Thyroid gland (tissue), 4 donors: Measurements from ENCODE around the gene ARHGEF10L. TPM values are rescaled to one million over a fixed set of nuclear protein-coding genes. Genes with fewer than 3 reads are reported as not detected.
"Not testable (repeated sequence)": the region's sequence is repeated elsewhere in the genome, so short reads cannot be mapped to it uniquely, and the experiment has no call there.

Source experiments
- DNase-seq, 2 donors: peaks; one replicate each; pipeline ENCODE4 v3.0.0-alpha.2; 2019
- H3K27ac ChIP-seq, 3 donors: fragments of 200-600 bp; sonication (generic); 1 replicate in 2 of 3; 2 replicates in 1 of 3; pipeline ENCODE4 v1.5.1; 2016 to 2019; ENCODE audit warnings: mild to moderate bottlenecking in 1 of 3, moderate library complexity in 1 of 3
- H3K27me3 ChIP-seq: fragments of 200-600 bp; sonication (generic); one replicate; pipeline ENCODE4 v1.5.1; 2019
- H3K36me3 ChIP-seq, 2 donors: fragments of 200-600 bp; sonication (generic); one replicate each; pipeline ENCODE4 v1.5.1; 2016 to 2019
- H3K4me1 ChIP-seq, 2 donors: fragments of 200-600 bp; sonication (generic); one replicate each; pipeline ENCODE4 v1.5.1; 2017 to 2019
- H3K4me3 ChIP-seq, 3 donors: fragments of 200-600 bp; sonication (generic); replicated peaks in 1 of 3; 1 replicate in 2 of 3; 2 replicates in 1 of 3; pipeline ENCODE4 v1.5.1; 2016; ENCODE audit warnings: mild to moderate bottlenecking in 1 of 3
- H3K9me3 ChIP-seq: fragments of 200-600 bp; sonication (generic); one replicate; pipeline ENCODE4 v1.5.1; 2017
- POLR2A ChIP-seq, 2 donors: fragments of 450-650 bp; IDR thresholded peaks; one replicate each; pipeline ENCODE4 v1.6.1; 2017; ENCODE audit warnings: antibody characterized with exemption in 2 of 2, mild to moderate bottlenecking in 2 of 2, moderate library complexity in 1 of 2
- WGBS, 2 donors: methylation state at CpG; one replicate each; pipeline ENCODE4 v1.1.5; 2017; 5-methylcytosine and 5-hydroxymethylcytosine counted together
- intact Hi-C: fragments of 100-400 bp; cut with DNase I; formaldehyde crosslinking; loops from one replicate; pipeline ENCODE4 v1.15.1; 2023
- total RNA-seq, 4 donors: library from RNA; depleted of rRNA; stranded (reverse); fragments of >200 nt; gene quantifications; one replicate each; pipeline ENCODE4 v1.2.3, GENCODE V29; 2016
- TF ChIP-seq, protein P1 (sequence below), 6 experiments: fragments of 200-600 bp in 3 of 6; fragments of 450-650 bp in 3 of 6; sonication (generic) in 3 of 6; IDR thresholded peaks; one replicate each; pipeline ENCODE4 v1.5.1; 2016 to 2019; ENCODE audit warnings: antibody characterized with exemption in 6 of 6, mild to moderate bottlenecking in 2 of 6, inconsistent platforms in 1 of 6, moderate library complexity in 1 of 6

Gene ARHGEF10L, protein sequence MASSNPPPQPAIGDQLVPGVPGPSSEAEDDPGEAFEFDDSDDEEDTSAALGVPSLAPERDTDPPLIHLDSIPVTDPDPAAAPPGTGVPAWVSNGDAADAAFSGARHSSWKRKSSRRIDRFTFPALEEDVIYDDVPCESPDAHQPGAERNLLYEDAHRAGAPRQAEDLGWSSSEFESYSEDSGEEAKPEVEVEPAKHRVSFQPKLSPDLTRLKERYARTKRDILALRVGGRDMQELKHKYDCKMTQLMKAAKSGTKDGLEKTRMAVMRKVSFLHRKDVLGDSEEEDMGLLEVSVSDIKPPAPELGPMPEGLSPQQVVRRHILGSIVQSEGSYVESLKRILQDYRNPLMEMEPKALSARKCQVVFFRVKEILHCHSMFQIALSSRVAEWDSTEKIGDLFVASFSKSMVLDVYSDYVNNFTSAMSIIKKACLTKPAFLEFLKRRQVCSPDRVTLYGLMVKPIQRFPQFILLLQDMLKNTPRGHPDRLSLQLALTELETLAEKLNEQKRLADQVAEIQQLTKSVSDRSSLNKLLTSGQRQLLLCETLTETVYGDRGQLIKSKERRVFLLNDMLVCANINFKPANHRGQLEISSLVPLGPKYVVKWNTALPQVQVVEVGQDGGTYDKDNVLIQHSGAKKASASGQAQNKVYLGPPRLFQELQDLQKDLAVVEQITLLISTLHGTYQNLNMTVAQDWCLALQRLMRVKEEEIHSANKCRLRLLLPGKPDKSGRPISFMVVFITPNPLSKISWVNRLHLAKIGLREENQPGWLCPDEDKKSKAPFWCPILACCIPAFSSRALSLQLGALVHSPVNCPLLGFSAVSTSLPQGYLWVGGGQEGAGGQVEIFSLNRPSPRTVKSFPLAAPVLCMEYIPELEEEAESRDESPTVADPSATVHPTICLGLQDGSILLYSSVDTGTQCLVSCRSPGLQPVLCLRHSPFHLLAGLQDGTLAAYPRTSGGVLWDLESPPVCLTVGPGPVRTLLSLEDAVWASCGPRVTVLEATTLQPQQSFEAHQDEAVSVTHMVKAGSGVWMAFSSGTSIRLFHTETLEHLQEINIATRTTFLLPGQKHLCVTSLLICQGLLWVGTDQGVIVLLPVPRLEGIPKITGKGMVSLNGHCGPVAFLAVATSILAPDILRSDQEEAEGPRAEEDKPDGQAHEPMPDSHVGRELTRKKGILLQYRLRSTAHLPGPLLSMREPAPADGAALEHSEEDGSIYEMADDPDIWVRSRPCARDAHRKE (N-terminal part only)
- 10 to 100 TPM; 32.2 to 64.5 (median 51.4) TPM for total RNA-seq

DNA sequence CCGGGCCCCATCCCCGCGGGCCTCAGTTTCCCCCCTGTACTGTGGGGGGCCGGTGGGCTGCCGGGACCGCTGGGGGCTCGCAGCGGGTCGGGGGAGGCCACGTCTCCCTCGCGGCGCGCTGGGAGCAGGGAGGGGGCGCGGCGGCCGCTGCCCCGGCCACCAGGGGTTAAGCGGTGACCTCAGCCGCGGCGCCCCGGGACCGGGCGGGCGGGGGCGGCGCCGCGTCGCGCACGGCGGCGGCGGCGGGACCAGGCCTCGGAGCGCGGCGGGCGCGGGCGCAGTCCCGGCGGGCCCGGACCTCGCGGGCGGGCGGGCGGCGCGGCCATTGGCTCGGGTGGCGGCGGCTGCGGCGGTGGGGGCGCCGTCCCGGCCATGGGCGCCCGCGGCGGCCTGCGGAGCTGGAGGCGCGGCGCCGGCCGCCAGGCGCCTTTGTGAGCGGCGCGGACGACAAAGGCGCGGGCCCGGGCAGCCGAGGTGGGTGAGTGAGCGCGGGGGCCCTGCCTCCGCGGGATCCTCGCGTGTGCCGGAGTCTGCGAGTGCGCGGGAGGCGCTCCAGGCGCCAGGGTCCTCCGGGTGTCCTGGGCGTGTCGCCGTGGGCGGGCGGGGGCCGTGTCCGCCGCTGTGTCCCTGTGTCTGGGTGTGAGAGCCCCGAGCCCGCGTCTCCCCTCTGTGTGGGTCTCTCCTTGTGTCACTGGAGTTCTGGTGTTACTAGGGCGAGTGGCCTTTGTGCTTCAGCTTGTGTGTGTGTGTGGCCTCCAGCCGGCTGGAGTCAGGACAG lies at the start of gene ARHGEF10L:
Gene ARHGEF10L, plus strand, starts transcription at position 222 of the 778 bp plus-strand sequence. CDS start 40,898 bp downstream, outside the sequence.
- H3K27me3 ChIP-seq: no peaks in the 10 kb centered on the region
- DNase-seq: peak; percentile 34 to 42
- peaks cover 14 to 27% of the 10 kb centered on the region in 2 donors for H3K4me1 ChIP-seq
- TF ChIP-seq, protein P1, sequence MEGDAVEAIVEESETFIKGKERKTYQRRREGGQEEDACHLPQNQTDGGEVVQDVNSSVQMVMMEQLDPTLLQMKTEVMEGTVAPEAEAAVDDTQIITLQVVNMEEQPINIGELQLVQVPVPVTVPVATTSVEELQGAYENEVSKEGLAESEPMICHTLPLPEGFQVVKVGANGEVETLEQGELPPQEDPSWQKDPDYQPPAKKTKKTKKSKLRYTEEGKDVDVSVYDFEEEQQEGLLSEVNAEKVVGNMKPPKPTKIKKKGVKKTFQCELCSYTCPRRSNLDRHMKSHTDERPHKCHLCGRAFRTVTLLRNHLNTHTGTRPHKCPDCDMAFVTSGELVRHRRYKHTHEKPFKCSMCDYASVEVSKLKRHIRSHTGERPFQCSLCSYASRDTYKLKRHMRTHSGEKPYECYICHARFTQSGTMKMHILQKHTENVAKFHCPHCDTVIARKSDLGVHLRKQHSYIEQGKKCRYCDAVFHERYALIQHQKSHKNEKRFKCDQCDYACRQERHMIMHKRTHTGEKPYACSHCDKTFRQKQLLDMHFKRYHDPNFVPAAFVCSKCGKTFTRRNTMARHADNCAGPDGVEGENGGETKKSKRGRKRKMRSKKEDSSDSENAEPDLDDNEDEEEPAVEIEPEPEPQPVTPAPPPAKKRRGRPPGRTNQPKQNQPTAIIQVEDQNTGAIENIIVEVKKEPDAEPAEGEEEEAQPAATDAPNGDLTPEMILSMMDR (IDR thresholded peaks at IDR 0.05): no peak
- TF ChIP-seq POLR2A (IDR thresholded peaks at IDR 0.05): peak in 1 of 2 donors; percentile 27
- WGBS, 2 donors: 0% methylated on average over 2 to 3 of the region's 108 CpGs
- intact Hi-C loops: no loop called here
- peak within 1 kb of the TSS; percentile 56 to 83 (median 77) for H3K27ac ChIP-seq
- no peaks in the 10 kb centered on the region for H3K9me3 ChIP-seq
- H3K4me3 ChIP-seq: peak within 1 kb of the TSS; percentile 49 to 72 (median 58)
- H3K36me3 ChIP-seq: no peaks in the 10 kb centered on the region

DNA sequence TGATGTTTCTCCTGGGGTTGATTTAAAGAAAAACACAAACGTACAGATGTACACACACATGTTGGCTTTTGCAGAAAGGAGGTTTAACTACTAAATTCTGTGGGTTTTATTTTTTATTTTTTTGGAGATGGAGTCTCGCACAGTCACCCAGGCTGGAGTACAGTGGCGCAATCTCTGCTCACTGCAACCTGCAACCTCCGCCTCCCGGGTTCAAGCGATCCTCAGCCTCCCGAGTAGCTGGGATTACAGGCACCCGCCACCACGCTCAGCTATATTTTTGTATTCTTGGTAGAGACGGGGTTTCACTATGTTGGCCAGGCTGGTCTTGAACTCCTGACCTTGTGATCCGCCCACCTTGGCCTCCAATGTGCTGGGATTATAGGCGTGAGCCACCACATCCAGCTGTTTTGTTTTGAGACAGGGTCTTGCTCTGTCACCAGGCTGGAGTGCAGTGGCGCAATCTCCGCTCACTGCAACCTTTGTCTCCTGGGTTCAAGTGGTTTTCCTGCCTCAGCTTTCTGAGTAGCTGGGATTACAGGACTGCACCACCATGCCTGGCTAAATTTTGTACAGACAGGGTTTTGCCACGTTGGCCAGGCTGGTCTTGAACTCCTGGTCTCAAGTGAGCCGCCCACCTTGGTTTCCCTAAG lies 49.6 kb upstream of the ARHGEF10L start:
- not testable (repeated sequence) for H3K36me3 ChIP-seq, H3K27me3 ChIP-seq, H3K4me1 ChIP-seq, H3K27ac ChIP-seq, DNase-seq, H3K9me3 ChIP-seq, H3K4me3 ChIP-seq
- 87 to 91% methylated on average over 15 to 16 of the region's 16 CpGs for WGBS, 2 donors
- intact Hi-C loops: loop anchor here (10.0 kb wide), 1 partner anchor 615 kb away; the partner anchor contains the start of gene IGSF21

DNA sequence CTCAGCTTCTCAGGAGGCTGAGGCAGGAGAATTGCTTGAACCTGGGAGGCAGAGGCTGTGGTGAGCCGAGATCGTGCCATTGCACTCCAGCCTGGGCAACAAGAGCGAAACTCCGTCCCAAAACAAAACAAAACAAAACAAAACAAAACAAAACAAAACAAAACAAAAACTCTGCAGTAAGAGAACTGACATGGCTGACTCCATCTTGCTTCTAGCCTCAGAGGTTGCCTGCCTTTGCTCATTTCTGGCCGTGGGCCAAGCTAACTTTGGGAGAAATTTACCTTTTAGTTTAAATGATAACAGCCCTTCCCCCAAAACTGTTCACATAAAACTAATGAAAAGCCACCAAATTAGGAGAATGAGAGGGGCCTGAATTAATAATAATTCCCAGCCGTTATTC lies 48.8 kb upstream of the ARHGEF10L start:
- intact Hi-C loops: loop anchor here (10.0 kb wide), 1 partner anchor 614 kb away; the partner anchor contains the start of gene IGSF21

DNA sequence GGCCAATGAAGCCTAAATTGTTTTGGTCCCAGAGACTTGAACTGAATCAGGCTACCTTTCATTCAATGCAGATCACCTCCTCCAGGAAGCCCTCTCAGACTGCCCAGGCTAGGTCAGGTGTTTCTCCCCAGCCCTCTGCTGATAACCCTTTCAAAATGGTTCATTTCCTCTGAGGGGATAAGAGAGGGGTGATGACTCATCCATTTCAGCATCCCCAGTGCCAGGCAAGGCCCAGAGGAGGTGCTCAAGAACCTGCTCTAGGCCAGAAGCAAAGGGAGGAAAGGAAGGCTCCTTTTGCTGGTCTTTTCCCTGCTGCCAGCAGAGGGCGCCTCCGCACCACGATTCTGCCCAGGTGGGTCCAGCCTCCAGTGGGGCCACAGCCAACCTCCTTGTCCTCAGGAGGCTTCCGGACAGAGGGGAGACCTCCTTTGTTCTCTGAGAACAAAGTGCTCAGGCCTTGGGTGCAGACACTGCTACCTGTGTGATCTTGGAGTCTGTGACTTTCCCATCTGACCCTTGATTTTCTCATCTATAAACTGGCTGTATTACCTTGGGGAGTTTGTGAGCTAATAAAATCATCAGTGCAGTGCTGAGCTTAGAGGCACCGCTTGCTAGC lies 45.3 kb upstream of the ARHGEF10L start:
- intact Hi-C loops: loop anchor here (10.0 kb wide), 1 partner anchor 611 kb away; the partner anchor contains the start of gene IGSF21
- Histone ChIP-seq H3K4me1 (no peaks in the 10 kb centered on the region), H3K36me3 (no peaks in the 10 kb centered on the region), H3K9me3 (no peaks in the 10 kb centered on the region), H3K4me3 (no peak overlapping the region), H3K27ac (no peak overlapping the region), H3K27me3 (no peaks in the 10 kb centered on the region)
- no peak for TF ChIP-seq POLR2A (IDR thresholded peaks at IDR 0.05)
- TF ChIP-seq, protein P1 (IDR thresholded peaks at IDR 0.05): peak; percentile 55 to 86 (median 84)
- 17 to 21% methylated on average over 4 to 5 of the region's 5 CpGs for WGBS, 2 donors
- DNase-seq: peak; percentile 64 to 72

More for the DNA sequence above, 48.8 kb upstream of the ARHGEF10L start:
- not testable (repeated sequence) for DNase-seq, H3K4me1 ChIP-seq, H3K27ac ChIP-seq, H3K36me3 ChIP-seq, H3K4me3 ChIP-seq, H3K9me3 ChIP-seq, H3K27me3 ChIP-seq
- 55 to 79% methylated on average over 6 of the region's 6 CpGs for WGBS, 2 donors

DNA sequence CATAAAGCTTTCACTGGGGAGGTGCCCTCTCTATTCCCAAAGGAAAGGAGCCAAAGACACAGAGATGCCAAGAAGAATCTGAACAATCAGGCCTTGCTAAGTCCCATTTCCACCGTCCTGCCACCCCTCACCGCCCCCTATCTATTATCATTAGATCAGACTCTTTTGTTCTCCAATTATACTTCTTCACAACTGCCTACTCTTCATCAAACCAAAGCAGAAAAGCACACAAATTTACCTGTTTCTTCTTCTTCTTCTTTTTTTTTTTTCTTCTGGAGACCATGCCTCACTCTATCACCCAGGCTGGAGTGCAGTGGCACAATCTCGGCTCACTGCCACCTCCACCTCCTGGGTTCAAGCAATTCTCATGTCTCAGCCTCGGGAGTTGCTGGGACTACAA lies 43.1 kb upstream of the ARHGEF10L start:
- Histone ChIP-seq H3K4me3 (no peak overlapping the region), H3K27me3 (no peaks in the 10 kb centered on the region), H3K36me3 (no peaks in the 10 kb centered on the region), H3K4me1 (no peaks in the 10 kb centered on the region), H3K9me3 (no peaks in the 10 kb centered on the region), H3K27ac (no peak overlapping the region)
- DNase-seq: no peak
- WGBS, 2 donors: 76 to 79% methylated on average over 4 of the region's 4 CpGs
- no peak for TF ChIP-seq POLR2A (IDR thresholded peaks at IDR 0.05)
- TF ChIP-seq, protein P1 (IDR thresholded peaks at IDR 0.05): no peak
- intact Hi-C loops: loop anchor here (10.0 kb wide), 1 partner anchor 608 kb away; the partner anchor contains the start of gene IGSF21
